Forelimb muscle (tissue), 1 donor: ENCODE measurements around the gene SFSWAP. TPM values are rescaled to one million over a fixed set of nuclear protein-coding genes. Genes with fewer than 3 reads are reported as not detected.

Experiments used
- DNase-seq: peaks from one replicate; pipeline ENCODE4 v3.0.0-alpha.2; 2013; ENCODE audit warnings: low read depth
- polyA plus RNA-seq: library from polyadenylated mRNA; unstranded; fragments of 120-200 nt; gene quantifications from one replicate; pipeline ENCODE4 v1.2.1, GENCODE V29; 2013; ENCODE audit not compliant: insufficient read length

Gene SFSWAP
- polyA plus RNA-seq, 1 donor: 29.2 TPM

- no peak for DNase-seq
Observed at GRCh38 chr12:131787143-131787660, 76.3 kb downstream of the SFSWAP start.

- no peak for DNase-seq
Observed at GRCh38 chr12:131788070-131788469, 77.2 kb downstream of the SFSWAP start.

GRCh38 chr12:131789638-131790037, 78.7 kb downstream of the SFSWAP start:
- DNase-seq: no peak

- no peak for DNase-seq
Observed at GRCh38 chr12:131793243-131794022, 82.5 kb downstream of the SFSWAP start.

- no peak for DNase-seq
Observed at GRCh38 chr12:131794061-131794460, 83.2 kb downstream of the SFSWAP start.

- DNase-seq: no peak
Observed at GRCh38 chr12:131794573-131794972, 83.7 kb downstream of the SFSWAP start.

- DNase-seq: no peak
Observed at GRCh38 chr12:131795064-131795463, 84.2 kb downstream of the SFSWAP start.

GRCh38 chr12:131795690-131796410, 85.0 kb downstream of the SFSWAP start:
- DNase-seq: no peak

- no peak for DNase-seq
Observed at GRCh38 chr12:131796411-131796736, 85.5 kb downstream of the SFSWAP start.

GRCh38 chr12:131796754-131797587, 86.1 kb downstream of the SFSWAP start:
- no peak for DNase-seq

GRCh38 chr12:131797588-131797934, 86.7 kb downstream of the SFSWAP start:
- no peak for DNase-seq

- no peak for DNase-seq
Observed at GRCh38 chr12:131799195-131799594, 88.3 kb downstream of the SFSWAP start.

- no peak for DNase-seq
Observed at GRCh38 chr12:131799828-131800593, 89.1 kb downstream of the SFSWAP start.

GRCh38 chr12:131800594-131801135, 89.8 kb downstream of the SFSWAP start:
- DNase-seq: no peak

- DNase-seq: no peak
Observed at GRCh38 chr12:131801254-131801866, 90.5 kb downstream of the SFSWAP start.

- no peak for DNase-seq
Observed at GRCh38 chr12:131803961-131804521, 93.2 kb downstream of the SFSWAP start.

- no peak for DNase-seq
Observed at GRCh38 chr12:131805421-131805820, 94.5 kb downstream of the SFSWAP start.

GRCh38 chr12:131806674-131807073, 95.8 kb downstream of the SFSWAP start:
- DNase-seq: no peak

GRCh38 chr12:131808744-131809371, 98.0 kb downstream of the SFSWAP start:
- DNase-seq: no peak
